HUES48 (cell line): ENCODE results near the gene LYPLA2.

Experiments used
- H3K27ac ChIP-seq: one replicate; pipeline ENCODE4 v1.7.0; 2013; ENCODE audit warnings: low read depth, low read length, inconsistent platforms
- H3K27me3 ChIP-seq: 2 replicates; pipeline ENCODE4 v1.6.1; 2013; ENCODE audit warnings: mild to moderate bottlenecking, low read length; ENCODE audit not compliant: control insufficient read depth, insufficient read depth
- H3K36me3 ChIP-seq: 2 replicates; pipeline ENCODE4 v1.6.1; 2013; ENCODE audit warnings: low read length; ENCODE audit not compliant: control insufficient read depth, insufficient read depth
- H3K4me1 ChIP-seq: 2 replicates; pipeline ENCODE4 v1.6.1; 2013; ENCODE audit warnings: mild to moderate bottlenecking, low read length; ENCODE audit not compliant: control insufficient read depth, insufficient read depth
- H3K4me3 ChIP-seq: 2 replicates; pipeline ENCODE4 v1.5.1; 2013; ENCODE audit warnings: mild to moderate bottlenecking, low read depth, low read length
- H3K9ac ChIP-seq: 2 replicates; pipeline ENCODE4 v1.6.1; 2013; ENCODE audit warnings: mild to moderate bottlenecking, low read depth, low read length, moderate library complexity
- H3K9me3 ChIP-seq: 2 replicates; pipeline ENCODE4 v1.6.1; 2013; ENCODE audit warnings: low read length; ENCODE audit not compliant: control insufficient read depth, insufficient read depth

The LYPLA2 gene

DNA sequence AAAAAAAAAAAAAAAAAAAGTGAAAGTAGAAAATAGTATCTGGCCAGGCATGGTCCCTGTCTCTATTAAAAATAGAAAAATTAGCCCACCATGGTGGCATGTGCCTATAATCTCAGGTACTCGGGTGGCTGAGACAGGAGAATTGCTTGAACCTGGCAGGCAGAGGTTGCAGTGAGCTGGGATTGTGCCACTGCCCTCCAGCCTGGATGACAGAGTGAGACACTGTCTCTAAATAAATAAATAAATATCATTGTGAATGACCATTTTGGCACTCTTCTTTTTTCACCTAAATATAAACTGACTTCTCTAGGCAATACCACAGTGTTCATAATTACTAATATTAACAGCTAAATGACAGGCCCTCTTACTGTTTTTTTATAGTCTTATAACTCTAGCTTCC is 33.1 kb upstream of the LYPLA2 start:
- Histone ChIP-seq H3K9me3 (no peaks in the 10 kb centered on the region), H3K36me3 (peaks cover 94% of the 10 kb centered on the region), H3K27ac (no peak overlapping the region), H3K4me1 (no peaks in the 10 kb centered on the region), H3K9ac (no peak overlapping the region), H3K27me3 (no peaks in the 10 kb centered on the region), H3K4me3 (no peak overlapping the region)

DNA sequence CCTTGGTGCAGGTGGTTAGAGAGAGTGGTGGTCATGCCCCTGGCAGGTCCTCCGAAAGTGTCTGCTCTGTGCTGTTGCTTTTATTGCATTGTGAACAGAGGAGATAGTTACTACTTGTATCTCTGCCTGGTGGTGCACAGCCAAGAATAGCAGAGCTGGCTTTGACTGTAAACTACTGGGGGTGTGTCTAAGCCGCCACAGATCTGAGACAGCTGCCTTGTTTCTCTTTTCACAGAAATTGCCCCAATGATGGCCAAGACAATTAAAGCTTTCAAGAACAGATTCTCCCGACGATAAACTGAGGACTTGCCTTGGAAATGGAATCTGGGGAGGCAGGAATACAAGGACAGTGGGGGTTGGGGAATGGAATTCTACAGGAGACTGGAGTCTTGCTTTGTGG is 31.7 kb upstream of the LYPLA2 start:
- Histone ChIP-seq H3K36me3 (peaks cover 83% of the 10 kb centered on the region), H3K4me3 (no peak overlapping the region), H3K27ac (no peak overlapping the region)

DNA sequence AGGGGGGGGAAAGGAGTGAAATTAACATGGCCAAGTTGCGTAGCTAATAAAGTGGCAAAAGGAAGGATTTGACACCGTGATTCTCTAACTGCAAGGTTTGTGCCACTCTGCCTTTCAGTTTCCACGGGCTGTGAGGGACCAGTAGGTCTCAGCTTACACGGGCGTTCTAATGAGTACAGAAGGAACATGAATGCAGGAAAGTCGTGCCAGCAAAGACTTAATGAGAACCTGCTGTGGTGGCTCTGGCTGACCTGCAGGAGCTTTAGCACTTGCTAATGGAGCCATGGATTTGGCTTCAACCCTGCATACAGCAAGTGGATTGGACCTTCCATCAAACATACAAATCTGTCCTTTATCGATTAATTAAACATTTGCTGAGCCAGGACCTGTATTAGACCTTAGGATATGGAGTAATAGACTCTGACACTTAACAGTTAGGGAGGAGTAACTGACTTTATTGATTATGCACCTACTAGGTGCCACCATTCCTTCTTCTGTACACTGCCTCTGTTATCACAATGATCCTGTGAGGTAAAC is 27.8 kb upstream of the LYPLA2 start:
- Histone ChIP-seq H3K36me3 (peaks cover 54% of the 10 kb centered on the region), H3K9me3 (no peaks in the 10 kb centered on the region), H3K4me1 (no peaks in the 10 kb centered on the region), H3K27ac (no peak overlapping the region), H3K4me3 (no peak overlapping the region), H3K9ac (no peak overlapping the region), H3K27me3 (no peaks in the 10 kb centered on the region)

More for the DNA sequence above, 31.7 kb upstream of the LYPLA2 start:
- no peak overlapping the region for H3K9ac ChIP-seq
- H3K4me1 ChIP-seq, result no peaks in the 10 kb centered on the region
- H3K9me3 ChIP-seq, result no peaks in the 10 kb centered on the region
- no peaks in the 10 kb centered on the region for H3K27me3 ChIP-seq

DNA sequence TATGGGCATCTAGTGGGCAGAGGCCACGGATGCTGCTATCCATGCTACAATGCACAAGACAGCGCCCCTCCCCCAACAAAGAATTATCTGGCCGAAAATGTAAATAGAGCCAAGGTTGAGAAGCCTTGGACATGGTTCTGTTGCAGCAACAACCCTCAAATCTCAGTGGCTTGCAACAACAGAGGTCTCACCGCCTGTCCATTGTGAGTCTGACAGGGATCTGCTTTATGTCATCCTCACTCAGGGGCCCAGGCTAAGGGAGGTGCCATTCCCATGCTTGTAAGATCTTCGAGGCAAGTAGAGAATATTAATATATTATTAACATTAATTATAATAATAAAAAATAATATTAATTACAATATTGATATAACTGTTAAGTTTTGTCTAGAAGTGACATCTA is 22.2 kb upstream of the LYPLA2 start:
- H3K36me3 ChIP-seq, result peaks cover 26% of the 10 kb centered on the region
- H3K9ac ChIP-seq, result no peak overlapping the region
- no peaks in the 10 kb centered on the region for H3K27me3 ChIP-seq
- no peak overlapping the region for H3K27ac ChIP-seq
- H3K4me1 ChIP-seq, result no peaks in the 10 kb centered on the region
- H3K4me3 ChIP-seq, result no peak overlapping the region
- no peaks in the 10 kb centered on the region for H3K9me3 ChIP-seq

DNA sequence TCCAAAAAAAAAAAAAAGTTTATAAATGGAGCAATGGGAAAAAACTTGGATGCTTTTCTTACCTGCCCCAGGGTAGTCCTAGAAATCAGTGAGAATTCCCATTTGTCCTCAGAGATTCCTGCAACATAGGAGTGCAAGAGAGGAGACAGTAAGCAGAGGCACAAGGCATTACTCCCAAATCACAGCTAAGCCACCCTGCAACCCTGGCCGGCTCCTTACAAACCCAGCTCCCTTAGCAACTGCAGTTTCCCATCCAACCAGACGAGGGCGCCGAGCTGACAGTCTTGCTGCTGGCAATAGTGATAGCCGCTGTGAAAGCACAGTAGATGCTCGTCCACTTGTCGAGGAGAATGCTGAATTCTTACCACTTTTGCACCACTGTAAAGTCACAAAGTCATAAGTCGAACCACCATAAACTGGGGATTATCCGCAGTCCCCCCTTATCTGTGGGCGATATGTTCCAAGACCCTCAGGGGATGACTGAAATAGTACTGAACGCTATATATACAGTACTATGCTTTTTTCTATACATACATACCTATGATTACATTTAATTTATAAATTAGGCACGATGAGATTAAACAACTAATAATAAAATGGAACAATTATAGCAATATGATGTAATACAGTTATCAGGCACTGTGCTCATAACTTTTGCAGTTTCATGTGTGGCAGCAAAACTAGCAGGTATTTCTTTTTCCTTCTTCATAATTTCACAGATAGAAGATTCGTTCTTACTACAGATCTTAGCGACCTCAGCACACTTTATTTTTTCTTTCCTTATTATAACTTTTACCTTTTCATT is 18.7 kb upstream of the LYPLA2 start:
- H3K9ac ChIP-seq, result no peak overlapping the region
- H3K27ac ChIP-seq, result no peak overlapping the region
- H3K4me3 ChIP-seq, result no peak overlapping the region
- H3K36me3 ChIP-seq, result peaks cover 18% of the 10 kb centered on the region; the same call in 1 of the 2 replicates
- H3K27me3 ChIP-seq, result no peaks in the 10 kb centered on the region
- no peaks in the 10 kb centered on the region for H3K9me3 ChIP-seq
- 0 out of 2 replicates have a peak, but pooled peaks cover 2% of the 10 kb centered on the region for H3K4me1 ChIP-seq

DNA sequence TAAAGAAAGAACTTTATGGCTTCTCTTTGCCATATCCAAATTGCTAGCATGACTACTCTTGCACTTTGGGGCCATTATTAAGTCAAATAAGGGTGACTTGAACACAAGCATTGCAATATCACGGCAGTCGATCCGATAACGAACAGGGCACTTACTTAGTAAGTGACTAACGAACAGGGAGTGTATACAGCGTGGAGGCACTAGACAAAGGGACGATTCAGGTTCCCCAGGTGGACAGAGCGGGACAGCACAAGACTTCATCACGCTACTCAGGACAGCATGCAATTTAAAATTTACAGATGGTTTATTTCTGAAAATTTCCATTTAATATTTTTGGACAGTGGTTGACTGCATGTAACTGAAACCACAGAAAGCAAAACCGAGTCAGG is 18.1 kb upstream of the LYPLA2 start:
- Histone ChIP-seq H3K4me3 (no peak overlapping the region), H3K4me1 (0 out of 2 replicates have a peak, but pooled peaks cover 3% of the 10 kb centered on the region), H3K27me3 (no peaks in the 10 kb centered on the region), H3K9ac (no peak overlapping the region), H3K9me3 (no peaks in the 10 kb centered on the region), H3K27ac (no peak overlapping the region), H3K36me3 (peaks cover 18% of the 10 kb centered on the region; the same call in 1 of the 2 replicates)

DNA sequence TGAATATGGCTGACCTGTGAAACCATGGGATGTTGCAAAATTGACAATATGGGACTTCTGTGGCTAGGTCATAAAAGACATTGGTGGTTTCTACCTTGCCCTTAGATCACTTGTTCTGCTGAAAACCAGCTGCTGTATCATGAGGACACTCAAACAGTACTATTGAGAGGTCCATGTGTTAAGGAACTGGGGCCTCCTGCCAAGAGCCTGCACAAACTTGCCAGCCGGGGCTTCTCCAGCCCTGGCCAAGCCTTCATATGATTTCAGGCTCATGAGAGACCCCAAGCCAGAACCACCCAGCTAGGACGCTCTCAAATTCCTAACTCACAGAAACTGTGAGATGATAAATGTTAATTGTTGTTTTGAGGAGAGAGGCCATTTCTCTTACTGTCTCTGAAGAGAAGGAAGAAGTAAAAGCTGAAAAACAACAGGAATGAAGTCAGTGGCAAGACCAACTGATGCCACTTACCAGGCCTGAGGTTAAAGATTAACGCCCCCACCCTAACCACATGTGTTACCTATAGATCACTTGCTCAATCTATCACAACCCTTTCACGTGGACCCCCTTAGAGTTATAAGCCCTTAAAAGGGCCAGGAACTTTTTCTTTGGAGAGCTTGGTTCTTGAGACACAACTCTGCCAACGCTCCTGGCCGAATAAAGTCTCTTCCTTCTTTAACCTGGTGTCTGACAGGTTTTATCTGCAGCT is 16.6 kb upstream of the LYPLA2 start:
- no peaks in the 10 kb centered on the region for H3K27me3 ChIP-seq
- no peak overlapping the region for H3K9ac ChIP-seq
- H3K9me3 ChIP-seq, result no peaks in the 10 kb centered on the region
- peaks cover 6% of the 10 kb centered on the region; the same call in 1 of the 2 replicates for H3K4me1 ChIP-seq
- no peak overlapping the region for H3K4me3 ChIP-seq
- peaks cover 8% of the 10 kb centered on the region; the same call in 1 of the 2 replicates for H3K36me3 ChIP-seq
- no peak overlapping the region for H3K27ac ChIP-seq

DNA sequence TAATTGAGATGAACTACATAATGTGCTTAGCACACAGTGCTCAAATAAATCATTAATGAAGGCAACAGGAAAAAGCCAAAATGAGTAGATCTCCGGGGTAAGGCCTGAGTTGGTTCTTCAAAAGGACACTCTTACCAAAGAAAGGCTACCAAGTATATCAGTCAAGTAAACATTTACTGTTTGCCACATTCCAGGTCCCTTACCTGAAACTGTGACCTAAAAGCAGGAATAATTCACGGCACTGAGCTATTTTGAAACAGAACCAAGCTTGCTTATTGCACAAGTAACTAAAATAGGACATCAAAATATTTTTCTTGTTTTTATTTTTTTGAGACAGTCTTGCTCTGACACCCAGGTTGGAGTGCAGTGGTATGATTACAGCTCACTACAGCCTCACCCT is 14.7 kb upstream of the LYPLA2 start:
- no peak overlapping the region for H3K4me3 ChIP-seq
- H3K27ac ChIP-seq, result no peak overlapping the region
- H3K36me3 ChIP-seq, result peaks cover 24% of the 10 kb centered on the region
- peaks cover 10% of the 10 kb centered on the region; the same call in 1 of the 2 replicates for H3K4me1 ChIP-seq
- no peaks in the 10 kb centered on the region for H3K27me3 ChIP-seq
- H3K9ac ChIP-seq, result no peak overlapping the region
- no peaks in the 10 kb centered on the region for H3K9me3 ChIP-seq

DNA sequence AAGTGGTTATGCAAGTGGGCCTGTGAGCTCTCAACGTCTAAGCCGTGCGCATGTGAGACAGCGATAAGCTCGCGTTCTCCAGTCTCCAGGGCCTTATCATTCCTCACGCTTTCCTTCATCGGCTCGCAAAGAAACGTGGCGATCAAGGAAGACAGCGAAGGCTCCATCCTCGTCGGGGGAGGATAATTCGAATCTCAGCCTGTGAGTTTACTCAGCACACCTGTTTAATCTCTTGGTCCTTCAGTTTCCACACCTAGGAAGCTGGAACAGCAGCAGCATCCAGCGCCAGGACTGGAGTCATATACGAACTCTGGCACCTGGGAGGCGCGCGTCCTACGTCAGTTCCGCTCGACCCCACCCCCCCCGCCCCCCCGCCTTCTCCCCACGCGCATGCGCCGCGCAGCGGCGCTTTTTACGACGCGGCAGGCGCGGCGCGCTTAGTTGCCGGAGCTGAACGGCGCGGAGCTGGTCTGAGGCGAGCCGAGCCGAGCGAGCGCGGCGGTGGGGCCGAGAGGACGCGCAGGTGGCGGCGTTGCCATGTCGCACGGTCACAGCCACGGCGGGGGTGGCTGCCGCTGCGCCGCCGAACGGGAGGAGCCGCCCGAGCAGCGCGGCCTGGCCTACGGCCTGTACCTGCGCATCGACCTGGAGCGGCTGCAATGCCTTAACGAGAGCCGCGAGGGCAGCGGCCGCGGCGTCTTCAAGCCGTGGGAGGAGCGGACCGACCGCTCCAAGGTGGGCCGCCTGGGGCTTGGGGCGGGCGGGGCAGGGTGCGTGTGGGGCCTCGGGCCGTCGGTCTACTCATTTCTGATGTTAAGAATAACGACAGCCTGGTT is 12.7 kb upstream of the LYPLA2 start, which contains the start of gene PITHD1:
PITHD1 (plus strand) TSS at position 440 of the 836 bp plus-strand sequence; CDS start at position 538, 98 bp downstream.
- Histone ChIP-seq H3K4me3 (peak within 1 kb of the TSS; percentile 92), H3K9me3 (no peaks in the 10 kb centered on the region), H3K4me1 (peaks cover 10% of the 10 kb centered on the region; the same call in 1 of the 2 replicates), H3K9ac (peak within 1 kb of the TSS; percentile 83), H3K27ac (peak within 1 kb of the TSS; percentile 77), H3K36me3 (peaks cover 28% of the 10 kb centered on the region), H3K27me3 (no peaks in the 10 kb centered on the region)

DNA sequence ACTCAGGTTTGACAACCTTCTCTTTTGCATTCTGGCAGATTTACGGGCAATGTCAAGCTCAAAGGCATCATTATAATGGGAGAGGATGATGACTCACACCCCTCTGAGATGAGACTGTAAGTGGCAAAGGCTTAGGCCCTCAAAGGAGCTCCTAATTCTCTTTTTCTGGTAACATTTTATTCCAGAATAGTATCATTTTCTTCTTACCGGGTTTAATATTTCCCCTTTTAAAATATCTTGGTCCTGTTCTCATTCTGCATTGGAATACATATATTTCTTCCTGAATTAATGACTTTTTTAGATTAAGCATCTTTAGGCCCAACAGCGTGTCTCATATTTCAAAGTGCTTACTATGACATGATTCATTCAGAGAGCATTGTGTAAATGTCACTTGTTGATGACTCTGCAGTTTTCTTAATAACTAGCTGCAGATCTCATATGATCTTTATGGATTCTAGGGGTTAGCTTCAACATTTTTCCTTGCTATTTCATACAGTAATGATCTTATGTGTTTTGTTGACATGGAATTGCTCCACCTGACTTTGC is 11.0 kb upstream of the LYPLA2 start:
- H3K4me3 ChIP-seq, result no peak overlapping the region
- H3K27ac ChIP-seq, result no peak overlapping the region
- no peaks in the 10 kb centered on the region for H3K9me3 ChIP-seq
- peaks cover 36% of the 10 kb centered on the region for H3K36me3 ChIP-seq
- H3K27me3 ChIP-seq, result no peaks in the 10 kb centered on the region
- H3K9ac ChIP-seq, result no peak overlapping the region
- H3K4me1 ChIP-seq, result peaks cover 10% of the 10 kb centered on the region; the same call in 1 of the 2 replicates
